GM18907 (cell line): ENCODE data around the gene AHNAK.
"Not testable (repeated sequence)": the region's sequence is repeated elsewhere in the genome, so short reads cannot be mapped to it uniquely, and the experiment has no call there.

ENCODE experiments used
- ATAC-seq: cut with Tn5 transposase; IDR thresholded peaks from one replicate; pipeline ENCODE4 v1.9.1; 2021; ENCODE audit warnings: mild to moderate bottlenecking, moderate library complexity; ENCODE audit not compliant: unreplicated experiment

Gene AHNAK

GRCh38 chr11:62390237-62390636 lies 156.4 kb downstream of the AHNAK start:
- no peak for ATAC-seq

GRCh38 chr11:62388999-62389398 lies 157.6 kb downstream of the AHNAK start:
- no peak for ATAC-seq

DNA sequence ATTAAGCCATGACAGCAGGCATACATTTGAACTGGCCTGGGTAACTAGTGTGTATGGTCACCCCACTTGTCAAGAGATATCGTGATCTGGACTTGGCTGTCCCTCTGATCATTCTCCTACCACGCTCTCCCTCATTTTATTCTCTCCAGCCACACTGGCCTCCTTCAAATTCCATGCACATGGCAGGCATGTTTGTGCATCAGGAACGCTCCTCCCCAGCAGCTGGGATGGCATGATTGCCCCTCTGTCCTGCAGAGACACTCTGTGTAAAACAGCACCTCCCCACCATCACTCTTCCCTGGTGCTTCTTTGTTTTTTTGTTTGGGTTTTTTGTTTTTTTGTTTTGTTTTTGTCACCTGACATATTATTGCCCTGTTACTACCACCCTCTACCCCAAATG lies 159.2 kb downstream of the AHNAK start:
- ATAC-seq = no peak

GRCh38 chr11:62386083-62386482 lies 160.5 kb downstream of the AHNAK start:
- not testable (repeated sequence) for ATAC-seq

DNA sequence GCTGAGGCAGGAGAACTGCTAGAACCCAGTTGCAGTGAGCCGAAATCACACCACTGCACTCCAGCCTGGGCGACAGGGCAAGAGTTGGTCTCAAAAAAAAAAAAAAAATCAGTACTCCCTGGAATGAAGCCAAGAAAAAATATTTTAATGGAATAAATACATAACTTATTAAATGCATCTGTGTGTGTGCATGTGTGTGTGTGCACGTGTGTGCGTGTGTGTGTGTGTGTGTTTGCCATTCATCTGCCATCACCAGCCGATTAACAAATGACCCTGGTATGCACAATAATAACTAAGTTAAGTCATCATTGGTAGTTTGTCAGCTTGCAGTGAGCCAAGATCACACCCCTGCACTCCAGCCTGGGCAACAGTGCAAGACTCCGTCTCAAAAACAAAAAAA lies 162.8 kb downstream of the AHNAK start:
- ATAC-seq = no peak
